Measurements from ENCODE around the gene FAM3C. TPM values are rescaled to one million over a fixed set of nuclear protein-coding genes. Genes with fewer than 3 reads are reported as not detected.

FAM3C gene
- 10 to 100 TPM; 14.2 to 17.4 TPM for total RNA-seq

GRCh38 chr7:121395961-121396757 lies at the start of gene FAM3C:
FAM3C (minus strand) TSS chr7:121396308; CDS start chr7:121382969, 13,339 bp downstream.

GRCh38 chr7:121328508-121329190 lies 67.5 kb downstream of the FAM3C start, which contains the start of gene WNT16:
WNT16 (plus strand) TSS chr7:121329000; CDS start chr7:121329293, 293 bp downstream.

Other genes with a start within 250 kb of the FAM3C start
- gene WNT16, start 67.3 kb downstream of the FAM3C start, total RNA-seq = not detected

Data from activated naive CD4-positive, alpha-beta T cell treated with anti-CD3 and anti-CD28 coated beads, Interleukin-2, amount 10 ng/mL, durations not matched to agents 5 hours and 36 hours (primary cell).